ENCODE data around the gene SVEP1. TPM values are rescaled to one million over a fixed set of nuclear protein-coding genes. Genes with fewer than 3 reads are reported as not detected.

The SVEP1 gene
- total and polyA plus RNA-seq, 7 experiments from 2014 or later: 0.08 to 0.22 TPM; not detected in 5

DNA sequence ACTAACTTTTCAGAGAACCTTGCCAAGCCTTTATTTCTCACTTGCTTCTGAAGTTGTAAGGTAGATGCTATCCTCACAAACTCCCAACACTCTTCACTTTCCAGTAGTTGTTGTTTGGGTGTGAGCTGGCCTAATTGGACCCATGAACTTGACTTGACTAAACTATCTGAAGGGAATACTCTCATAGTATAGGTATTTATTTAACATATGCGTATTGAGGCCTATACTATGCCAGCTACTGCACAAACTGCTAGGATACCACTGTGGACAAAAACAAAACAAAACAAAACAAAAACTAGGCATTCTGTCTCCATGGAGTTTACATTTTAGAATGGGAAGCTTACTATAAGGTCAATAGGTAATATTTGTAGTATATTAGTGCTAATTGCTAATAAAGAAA is 243.2 kb downstream of the SVEP1 start:
- intact Hi-C loops (cut with micrococcal nuclease): no loop called here
- Mint-ChIP-seq H3K36me3 (no peaks in the 10 kb centered on the region), H3K4me3 (no peak overlapping the region), H3K9me3 (peaks cover 0 to 4% (median 0%) of the 10 kb centered on the region in 11 donors), H3K4me1 (peaks cover 0 to 4% (median 0%) of the 10 kb centered on the region in 7 donors), H3K27me3 (peaks cover 3 to 16% (median 12%) of the 10 kb centered on the region in 5 donors), H3K27ac (no peak overlapping the region)
- H3K9me3 ChIP-seq (ENCODE audit: control insufficient read depth in 2 of 3, low read length in 3 of 3): no peaks in the 10 kb centered on the region
- H3K36me3 ChIP-seq (ENCODE audit: control insufficient read depth in 2 of 3, insufficient read depth in 3 of 3, low read length in 3 of 3): no peaks in the 10 kb centered on the region
- DNase-seq (no peak), ATAC-seq (no peak)
- ChIA-PET CTCF (no interaction called here), POLR2A (no interaction called here)
- H3K27ac ChIP-seq (ENCODE audit: low read depth, low read length): no peak overlapping the region
- H3K4me1 ChIP-seq (ENCODE audit: control insufficient read depth in 2 of 2, insufficient read depth in 2 of 2, low read length in 2 of 2): no peaks in the 10 kb centered on the region
- H3K4me3 ChIP-seq (ENCODE audit: low read length): no peak overlapping the region
- no peaks in the 10 kb centered on the region for H3K27me3 ChIP-seq (ENCODE audit: control insufficient read depth in 2 of 2, insufficient read depth in 2 of 2, low read length in 2 of 2)

DNA sequence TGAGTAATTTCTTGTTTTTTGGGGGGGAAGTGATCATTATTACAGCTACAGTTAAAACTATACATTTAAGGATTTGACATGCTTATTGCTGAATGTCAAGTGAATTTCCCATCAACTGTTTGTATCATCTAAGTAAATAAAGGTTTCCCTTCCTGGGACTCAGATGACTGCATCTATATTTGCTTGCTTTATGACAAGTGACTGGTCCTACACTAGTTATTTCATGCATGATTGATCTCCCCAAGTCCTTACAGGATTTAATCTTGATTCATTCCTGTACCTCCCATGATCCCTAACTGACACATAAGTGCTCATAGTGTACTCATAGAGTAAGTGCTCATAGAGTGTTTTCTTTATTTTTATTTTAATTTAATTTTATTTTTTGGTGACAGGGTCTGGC is 244.7 kb downstream of the SVEP1 start:
- ATAC-seq (no peak), DNase-seq (no peak)
- Mint-ChIP-seq H3K27ac (no peak overlapping the region), H3K27me3 (peaks cover 6 to 16% (median 11%) of the 10 kb centered on the region in 5 donors), H3K4me1 (peaks cover 0 to 4% (median 0%) of the 10 kb centered on the region in 7 donors), H3K4me3 (no peak overlapping the region), H3K36me3 (no peaks in the 10 kb centered on the region), H3K9me3 (peaks cover 0 to 2% (median 0%) of the 10 kb centered on the region in 11 donors)
- no peaks in the 10 kb centered on the region for H3K4me1 ChIP-seq (ENCODE audit: control insufficient read depth in 2 of 2, insufficient read depth in 2 of 2, low read length in 2 of 2)
- H3K36me3 ChIP-seq (ENCODE audit: control insufficient read depth in 2 of 3, insufficient read depth in 3 of 3, low read length in 3 of 3): no peaks in the 10 kb centered on the region
- ChIA-PET CTCF (no interaction called here), POLR2A (no interaction called here)
- no peak overlapping the region for H3K27ac ChIP-seq (ENCODE audit: low read depth, low read length)
- H3K4me3 ChIP-seq (ENCODE audit: low read length): no peak overlapping the region
- H3K9me3 ChIP-seq (ENCODE audit: control insufficient read depth in 2 of 3, low read length in 3 of 3): no peaks in the 10 kb centered on the region
- no peaks in the 10 kb centered on the region for H3K27me3 ChIP-seq (ENCODE audit: control insufficient read depth in 2 of 2, insufficient read depth in 2 of 2, low read length in 2 of 2)
- intact Hi-C loops (cut with micrococcal nuclease): no loop called here

DNA sequence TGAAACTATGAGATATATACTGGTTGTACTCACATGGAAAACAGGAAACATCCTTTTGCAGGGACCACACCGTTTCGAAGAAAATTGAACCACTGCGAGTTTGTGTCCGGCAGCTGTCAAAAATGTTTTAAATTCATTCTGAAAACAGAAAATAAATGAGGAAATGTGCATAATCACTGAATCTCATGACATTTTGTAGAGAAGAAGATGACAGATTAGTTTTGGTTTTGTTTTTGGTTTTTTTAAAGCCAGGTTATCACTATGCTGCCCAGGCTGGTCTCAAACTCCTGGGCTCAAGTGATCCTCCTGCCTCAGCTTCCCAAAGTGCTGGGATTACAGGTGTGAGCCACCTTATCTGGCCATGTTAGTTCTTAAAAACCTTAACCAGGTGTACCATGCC is 245.4 kb downstream of the SVEP1 start:
- H3K27me3 Mint-ChIP-seq: peaks cover 6 to 16% (median 11%) of the 10 kb centered on the region in 5 donors
- CTCF ChIA-PET: no interaction called here
- H3K4me1 Mint-ChIP-seq: peaks cover 0 to 4% (median 0%) of the 10 kb centered on the region in 7 donors
- Histone ChIP-seq H3K4me3 (ENCODE audit: low read length) (no peak overlapping the region), H3K36me3 (ENCODE audit: control insufficient read depth in 2 of 3, insufficient read depth in 3 of 3, low read length in 3 of 3) (no peaks in the 10 kb centered on the region), H3K27ac (ENCODE audit: low read depth, low read length) (no peak overlapping the region), H3K9me3 (ENCODE audit: control insufficient read depth in 2 of 3, low read length in 3 of 3) (no peaks in the 10 kb centered on the region), H3K27me3 (ENCODE audit: control insufficient read depth in 2 of 2, insufficient read depth in 2 of 2, low read length in 2 of 2) (no peaks in the 10 kb centered on the region), H3K4me1 (ENCODE audit: control insufficient read depth in 2 of 2, insufficient read depth in 2 of 2, low read length in 2 of 2) (no peaks in the 10 kb centered on the region)
- H3K27ac Mint-ChIP-seq: no peak overlapping the region
- H3K4me3 Mint-ChIP-seq: no peak overlapping the region
- intact Hi-C loops (cut with micrococcal nuclease): no loop called here
- POLR2A ChIA-PET: no interaction called here
- ATAC-seq (no peak), DNase-seq (no peak)
- H3K9me3 Mint-ChIP-seq: peaks cover 0 to 2% (median 0%) of the 10 kb centered on the region in 11 donors
- H3K36me3 Mint-ChIP-seq: no peaks in the 10 kb centered on the region

DNA sequence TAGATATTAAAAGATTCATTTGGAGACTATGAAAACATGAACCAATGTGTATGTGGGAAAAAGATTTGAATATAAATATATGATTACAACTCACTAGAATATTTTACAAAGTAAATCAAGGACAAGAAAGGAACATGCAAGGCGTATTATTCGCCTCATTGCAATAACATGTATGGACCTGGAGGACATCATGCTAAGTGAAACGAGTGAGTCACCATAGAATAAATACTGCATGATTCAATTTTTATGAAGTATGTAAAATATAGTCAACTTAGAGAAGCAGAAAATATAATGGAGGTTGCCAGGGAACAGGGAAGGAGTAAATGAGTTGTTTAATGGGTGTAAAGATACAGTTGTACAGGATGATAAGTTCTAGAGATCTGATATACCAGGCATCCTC is 246.8 kb downstream of the SVEP1 start:
- ChIA-PET CTCF (no interaction called here), POLR2A (no interaction called here)
- H3K27me3 ChIP-seq (ENCODE audit: control insufficient read depth in 2 of 2, insufficient read depth in 2 of 2, low read length in 2 of 2): no peaks in the 10 kb centered on the region
- no peak overlapping the region for H3K4me3 ChIP-seq (ENCODE audit: low read length)
- peaks cover 6 to 23% (median 13%) of the 10 kb centered on the region in 5 donors for H3K27me3 Mint-ChIP-seq
- no peak overlapping the region for H3K27ac Mint-ChIP-seq
- H3K36me3 Mint-ChIP-seq: no peaks in the 10 kb centered on the region
- peaks cover 0 to 2% (median 0%) of the 10 kb centered on the region in 11 donors for H3K9me3 Mint-ChIP-seq
- H3K36me3 ChIP-seq (ENCODE audit: control insufficient read depth in 2 of 3, insufficient read depth in 3 of 3, low read length in 3 of 3): no peaks in the 10 kb centered on the region
- no peak for DNase-seq
- peaks cover 0 to 4% (median 0%) of the 10 kb centered on the region in 7 donors for H3K4me1 Mint-ChIP-seq
- no peaks in the 10 kb centered on the region for H3K4me1 ChIP-seq (ENCODE audit: control insufficient read depth in 2 of 2, insufficient read depth in 2 of 2, low read length in 2 of 2)
- no peak for ATAC-seq
- H3K9me3 ChIP-seq (ENCODE audit: control insufficient read depth in 2 of 3, low read length in 3 of 3): no peaks in the 10 kb centered on the region
- no peak overlapping the region for H3K27ac ChIP-seq (ENCODE audit: low read depth, low read length)
- H3K4me3 Mint-ChIP-seq: no peak overlapping the region
- intact Hi-C loops (cut with micrococcal nuclease): no loop called here

DNA sequence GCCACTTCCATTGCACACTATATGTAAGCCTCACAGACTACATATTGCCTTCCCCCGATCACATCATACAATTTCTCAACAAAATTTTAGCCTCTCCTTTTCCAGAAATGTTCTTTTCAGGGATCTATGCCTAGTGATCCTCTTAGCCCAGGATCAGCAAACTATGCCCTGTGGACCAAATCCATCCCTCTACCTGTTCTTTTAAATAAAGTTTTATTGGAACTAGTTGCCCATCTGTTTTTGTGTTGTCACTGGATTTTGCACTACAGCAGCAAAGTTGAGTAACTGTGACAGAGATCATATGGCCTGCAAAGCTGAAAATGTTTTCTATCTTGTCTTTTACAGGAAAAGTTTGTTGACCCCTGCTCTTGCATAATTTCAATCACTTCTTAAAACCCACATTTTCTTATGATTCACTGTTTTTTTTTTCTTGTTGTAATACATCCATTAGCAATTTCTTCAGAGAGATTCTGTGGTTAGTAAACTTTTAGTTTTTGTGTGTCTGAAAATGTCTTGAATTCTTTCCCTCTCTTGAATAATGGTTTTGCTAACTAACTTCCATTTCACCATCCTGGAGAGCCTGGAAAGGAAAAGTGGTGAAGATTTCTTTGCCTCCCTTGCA is 248.9 kb downstream of the SVEP1 start:
- peaks cover 0 to 14% (median 7%) of the 10 kb centered on the region in 5 donors for H3K27me3 Mint-ChIP-seq
- Histone ChIP-seq H3K27ac (ENCODE audit: low read depth, low read length) (no peak overlapping the region), H3K4me3 (ENCODE audit: low read length) (no peak overlapping the region), H3K9me3 (ENCODE audit: control insufficient read depth in 2 of 3, low read length in 3 of 3) (no peaks in the 10 kb centered on the region), H3K36me3 (ENCODE audit: control insufficient read depth in 2 of 3, insufficient read depth in 3 of 3, low read length in 3 of 3) (no peaks in the 10 kb centered on the region), H3K4me1 (ENCODE audit: control insufficient read depth in 2 of 2, insufficient read depth in 2 of 2, low read length in 2 of 2) (no peaks in the 10 kb centered on the region), H3K27me3 (ENCODE audit: control insufficient read depth in 2 of 2, insufficient read depth in 2 of 2, low read length in 2 of 2) (no peaks in the 10 kb centered on the region)
- ChIA-PET POLR2A (no interaction called here), CTCF (no interaction called here)
- H3K4me1 Mint-ChIP-seq: peaks cover 0 to 4% (median 0%) of the 10 kb centered on the region in 7 donors
- intact Hi-C loops (cut with micrococcal nuclease): no loop called here
- peak overlapping the region in 2 of 9 donors; percentile 2 to 7 for H3K27ac Mint-ChIP-seq
- no peak for DNase-seq
- no peak overlapping the region for H3K4me3 Mint-ChIP-seq
- peaks cover 0 to 2% (median 0%) of the 10 kb centered on the region in 11 donors for H3K9me3 Mint-ChIP-seq
- no peaks in the 10 kb centered on the region for H3K36me3 Mint-ChIP-seq
- no peak for ATAC-seq

DNA sequence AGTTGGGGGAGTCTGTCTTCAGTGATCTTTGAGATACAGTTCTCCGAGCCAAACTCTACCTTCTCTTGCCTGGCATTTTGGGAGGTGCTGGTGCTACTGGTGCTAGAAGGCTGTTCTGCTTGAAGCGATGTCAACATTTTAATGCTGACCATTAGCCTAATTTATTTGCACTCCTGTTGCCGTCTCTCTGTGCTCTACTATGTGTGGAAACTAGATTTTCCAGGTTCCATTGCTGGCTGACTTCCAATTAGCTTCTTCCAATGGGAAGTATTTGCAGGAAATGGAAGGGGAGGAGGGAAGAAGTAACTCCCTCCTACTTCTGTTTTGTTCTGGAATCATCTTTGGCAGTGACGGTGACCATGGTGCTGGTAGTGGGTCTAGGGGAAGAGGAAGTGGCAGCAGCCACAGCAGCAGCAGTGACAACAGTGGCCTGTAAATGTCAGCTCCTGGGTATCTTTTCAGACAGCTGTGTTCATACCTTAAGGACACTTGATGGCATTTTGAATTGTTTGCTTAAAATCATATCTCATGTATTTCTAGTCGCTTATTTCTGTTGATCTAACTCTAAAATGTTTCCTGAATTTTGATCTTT is 249.8 kb downstream of the SVEP1 start:
- peak overlapping the region in 1 of 9 donors; percentile 2 for H3K27ac Mint-ChIP-seq
- Histone ChIP-seq H3K27ac (ENCODE audit: low read depth, low read length) (no peak overlapping the region), H3K9me3 (ENCODE audit: control insufficient read depth in 2 of 3, low read length in 3 of 3) (no peaks in the 10 kb centered on the region), H3K4me3 (ENCODE audit: low read length) (no peak overlapping the region), H3K4me1 (ENCODE audit: control insufficient read depth in 2 of 2, insufficient read depth in 2 of 2, low read length in 2 of 2) (no peaks in the 10 kb centered on the region), H3K36me3 (ENCODE audit: control insufficient read depth in 2 of 3, insufficient read depth in 3 of 3, low read length in 3 of 3) (no peaks in the 10 kb centered on the region), H3K27me3 (ENCODE audit: control insufficient read depth in 2 of 2, insufficient read depth in 2 of 2, low read length in 2 of 2) (no peaks in the 10 kb centered on the region)
- intact Hi-C loops (cut with micrococcal nuclease): no loop called here
- peaks cover 0 to 2% (median 0%) of the 10 kb centered on the region in 11 donors for H3K9me3 Mint-ChIP-seq
- CTCF ChIA-PET: no interaction called here
- H3K4me3 Mint-ChIP-seq: no peak overlapping the region
- peaks cover 0 to 4% (median 0%) of the 10 kb centered on the region in 7 donors for H3K4me1 Mint-ChIP-seq
- POLR2A ChIA-PET: no interaction called here
- peak; percentile 41 for ATAC-seq
- no peak for DNase-seq
- no peaks in the 10 kb centered on the region for H3K36me3 Mint-ChIP-seq
- H3K27me3 Mint-ChIP-seq: peaks cover 0 to 9% (median 6%) of the 10 kb centered on the region in 5 donors

DNA sequence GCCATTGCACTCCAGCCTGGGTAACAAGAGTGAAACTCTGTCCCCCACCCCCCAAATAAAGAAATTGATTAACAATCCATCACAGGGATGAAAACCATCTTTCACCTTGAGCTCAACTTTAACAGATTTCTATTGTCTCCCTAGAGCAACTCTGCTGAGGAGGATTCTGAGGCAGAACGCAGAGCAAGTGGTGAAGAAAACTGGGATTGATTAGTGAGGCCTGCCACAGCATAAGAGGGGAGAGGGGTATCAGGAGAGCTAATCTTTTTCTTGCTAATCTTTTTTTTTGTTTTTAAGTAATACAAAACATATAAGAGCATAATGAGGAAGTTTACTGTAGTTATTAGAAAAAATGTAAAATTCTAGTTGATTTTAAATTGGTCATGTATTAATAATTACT is 250.8 kb downstream of the SVEP1 start:
- ChIA-PET CTCF (no interaction called here), POLR2A (no interaction called here)
- Histone ChIP-seq H3K36me3 (ENCODE audit: control insufficient read depth in 2 of 3, insufficient read depth in 3 of 3, low read length in 3 of 3) (no peaks in the 10 kb centered on the region), H3K4me3 (ENCODE audit: low read length) (no peak overlapping the region), H3K27me3 (ENCODE audit: control insufficient read depth in 2 of 2, insufficient read depth in 2 of 2, low read length in 2 of 2) (no peaks in the 10 kb centered on the region), H3K9me3 (ENCODE audit: control insufficient read depth in 2 of 3, low read length in 3 of 3) (no peaks in the 10 kb centered on the region), H3K27ac (ENCODE audit: low read depth, low read length) (no peak overlapping the region), H3K4me1 (ENCODE audit: control insufficient read depth in 2 of 2, insufficient read depth in 2 of 2, low read length in 2 of 2) (no peaks in the 10 kb centered on the region)
- Mint-ChIP-seq H3K4me1 (peaks cover 0 to 4% (median 0%) of the 10 kb centered on the region in 7 donors), H3K27me3 (peaks cover 0 to 9% (median 6%) of the 10 kb centered on the region in 5 donors), H3K4me3 (no peak overlapping the region), H3K27ac (no peak overlapping the region), H3K36me3 (no peaks in the 10 kb centered on the region), H3K9me3 (peaks cover 0 to 2% (median 0%) of the 10 kb centered on the region in 11 donors)
- DNase-seq: no peak
- ATAC-seq: no peak
- intact Hi-C loops (cut with micrococcal nuclease): no loop called here
